Activated naive CD4-positive, alpha-beta T cell (primary cell): Measurements from ENCODE around the gene PARN.
"Not testable (repeated sequence)": the region's sequence is repeated elsewhere in the genome, so short reads cannot be mapped to it uniquely, and the experiment has no call there.

Source experiments
- DNase-seq, 4 experiments: peaks; one replicate each; lab custom pipeline; 2025; lab: John Stamatoyannopoulos, UW

PARN gene

GRCh38 chr16:14472357-14472756, 157.7 kb downstream of the PARN start:
- no peak for DNase-seq

GRCh38 chr16:14470788-14471187, 159.3 kb downstream of the PARN start:
- DNase-seq = no peak

GRCh38 chr16:14465799-14466198, 164.3 kb downstream of the PARN start:
- no peak for DNase-seq

GRCh38 chr16:14464796-14465195, 165.3 kb downstream of the PARN start:
- no peak for DNase-seq

- DNase-seq = no peak
Observed at GRCh38 chr16:14464192-14464591, 165.9 kb downstream of the PARN start.

- DNase-seq = no peak
Observed at GRCh38 chr16:14462811-14463210, 167.2 kb downstream of the PARN start.

GRCh38 chr16:14460726-14461125, 169.3 kb downstream of the PARN start:
- no peak for DNase-seq

GRCh38 chr16:14458576-14458975, 171.5 kb downstream of the PARN start:
- no peak for DNase-seq

GRCh38 chr16:14456793-14457481, 173.1 kb downstream of the PARN start:
- no peak for DNase-seq

GRCh38 chr16:14455573-14455972, 174.5 kb downstream of the PARN start:
- DNase-seq = no peak

GRCh38 chr16:14454391-14454790, 175.7 kb downstream of the PARN start:
- no peak for DNase-seq

GRCh38 chr16:14452066-14452465, 178.0 kb downstream of the PARN start:
- no peak for DNase-seq

GRCh38 chr16:14450846-14451245, 179.2 kb downstream of the PARN start:
- DNase-seq = no peak

- DNase-seq = no peak
Observed at GRCh38 chr16:14449790-14450480, 180.1 kb downstream of the PARN start.

- no peak for DNase-seq
Observed at GRCh38 chr16:14449334-14449733, 180.7 kb downstream of the PARN start.

GRCh38 chr16:14448879-14449278, 181.2 kb downstream of the PARN start:
- DNase-seq = no peak

GRCh38 chr16:14447783-14448182, 182.3 kb downstream of the PARN start:
- no peak for DNase-seq

- no peak for DNase-seq
Observed at GRCh38 chr16:14446796-14447195, 183.3 kb downstream of the PARN start.

GRCh38 chr16:14445937-14446715, 183.9 kb downstream of the PARN start:
- DNase-seq = no peak

GRCh38 chr16:14444979-14445810, 184.9 kb downstream of the PARN start:
- DNase-seq = no peak

- not testable (repeated sequence) for DNase-seq
Observed at GRCh38 chr16:14441533-14441932, 188.5 kb downstream of the PARN start.

- DNase-seq = no peak
Observed at GRCh38 chr16:14438256-14438655, 191.8 kb downstream of the PARN start.
